ENCODE measurements around the gene HTT.

- no peak for TF ChIP-seq CTCF (conservative IDR thresholded peaks at IDR 0.05; ENCODE audit: low read depth, low read length)
- no peak for TF ChIP-seq EZH2 (IDR thresholded peaks at IDR 0.05; ENCODE audit: borderline replicate concordance, low read depth, low read length, poor library complexity, severe bottlenecking)
These were observed 202.5 kb downstream of the HTT start for GRCh38 chr4:3276986-3277385.
